Stimulated activated naive CD8-positive, alpha-beta T cell treated with anti-CD3 and anti-CD28 coated beads, Interleukin-15, Interleukin-2, amounts not matched to agents 100 ng/mL and 50 ng/mL, for 24 hours (primary cell): ENCODE results near the gene KIAA1586.
"Not testable (repeated sequence)": the region's sequence is repeated elsewhere in the genome, so short reads cannot be mapped to it uniquely, and the experiment has no call there.

Experiments
- H3K27ac Mint-ChIP-seq: one replicate; pipeline ENCODE4 v1.8.0; 2021; ENCODE audit warnings: mild to moderate bottlenecking, mixed read lengths
- H3K27me3 Mint-ChIP-seq: one replicate; pipeline ENCODE4 v1.8.0; 2021; ENCODE audit warnings: mixed read lengths
- H3K36me3 Mint-ChIP-seq: one replicate; pipeline ENCODE4 v1.8.0; 2021; ENCODE audit warnings: low read depth, mixed read lengths
- H3K4me1 Mint-ChIP-seq: one replicate; pipeline ENCODE4 v1.8.0; 2021; ENCODE audit warnings: low read depth, mixed read lengths
- H3K4me3 Mint-ChIP-seq: one replicate; pipeline ENCODE4 v1.8.0; 2021; ENCODE audit warnings: mild to moderate bottlenecking, mixed read lengths
- H3K9me3 Mint-ChIP-seq: one replicate; pipeline ENCODE4 v1.8.0; 2021; ENCODE audit warnings: mixed read lengths

The KIAA1586 gene

GRCh38 chr6:57026001-57026400, 20.5 kb upstream of the KIAA1586 start:
- Mint-ChIP-seq H3K27me3 (peaks cover 16% of the 10 kb centered on the region), H3K36me3 (no peaks in the 10 kb centered on the region), H3K9me3 (peaks cover 16% of the 10 kb centered on the region), H3K4me3 (no peak overlapping the region), H3K4me1 (no peaks in the 10 kb centered on the region), H3K27ac (no peak overlapping the region)

GRCh38 chr6:57027301-57027700, 19.2 kb upstream of the KIAA1586 start:
- no peaks in the 10 kb centered on the region for H3K4me1 Mint-ChIP-seq
- no peaks in the 10 kb centered on the region for H3K36me3 Mint-ChIP-seq
- H3K9me3 Mint-ChIP-seq = peaks cover 16% of the 10 kb centered on the region
- H3K27ac Mint-ChIP-seq = no peak overlapping the region
- H3K27me3 Mint-ChIP-seq = peaks cover 21% of the 10 kb centered on the region
- no peak overlapping the region for H3K4me3 Mint-ChIP-seq

- H3K36me3 Mint-ChIP-seq = no peaks in the 10 kb centered on the region
- H3K27ac Mint-ChIP-seq = no peak overlapping the region
- peaks cover 15% of the 10 kb centered on the region for H3K9me3 Mint-ChIP-seq
- H3K4me3 Mint-ChIP-seq = no peak overlapping the region
- no peaks in the 10 kb centered on the region for H3K4me1 Mint-ChIP-seq
- peaks cover 21% of the 10 kb centered on the region for H3K27me3 Mint-ChIP-seq
Observed at GRCh38 chr6:57029213-57029612, 17.3 kb upstream of the KIAA1586 start.

GRCh38 chr6:57033228-57033627, 13.3 kb upstream of the KIAA1586 start:
- H3K4me3 Mint-ChIP-seq = no peak overlapping the region
- H3K4me1 Mint-ChIP-seq = no peaks in the 10 kb centered on the region
- H3K9me3 Mint-ChIP-seq = no peaks in the 10 kb centered on the region

GRCh38 chr6:57035549-57035948, 10.9 kb upstream of the KIAA1586 start:
- Mint-ChIP-seq H3K4me3 (no peak overlapping the region), H3K4me1 (no peaks in the 10 kb centered on the region), H3K36me3 (no peaks in the 10 kb centered on the region), H3K27me3 (peaks cover 32% of the 10 kb centered on the region), H3K9me3 (no peaks in the 10 kb centered on the region), H3K27ac (no peak overlapping the region)

More at GRCh38 chr6:57033228-57033627, 13.3 kb upstream of the KIAA1586 start:
- H3K27ac Mint-ChIP-seq = no peak overlapping the region
- peaks cover 26% of the 10 kb centered on the region for H3K27me3 Mint-ChIP-seq
- no peaks in the 10 kb centered on the region for H3K36me3 Mint-ChIP-seq

- peaks cover 44% of the 10 kb centered on the region for H3K27me3 Mint-ChIP-seq
- no peak overlapping the region for H3K4me3 Mint-ChIP-seq
- no peaks in the 10 kb centered on the region for H3K9me3 Mint-ChIP-seq
- H3K36me3 Mint-ChIP-seq = no peaks in the 10 kb centered on the region
- H3K27ac Mint-ChIP-seq = no peak overlapping the region
- H3K4me1 Mint-ChIP-seq = no peaks in the 10 kb centered on the region
Observed at GRCh38 chr6:57038906-57039305, 7.6 kb upstream of the KIAA1586 start.

- no peak overlapping the region for H3K27ac Mint-ChIP-seq
- H3K27me3 Mint-ChIP-seq = peaks cover 51% of the 10 kb centered on the region
- no peaks in the 10 kb centered on the region for H3K36me3 Mint-ChIP-seq
- H3K4me3 Mint-ChIP-seq = no peak overlapping the region
- H3K4me1 Mint-ChIP-seq = no peaks in the 10 kb centered on the region
- no peaks in the 10 kb centered on the region for H3K9me3 Mint-ChIP-seq
Observed at GRCh38 chr6:57040011-57040410, 6.5 kb upstream of the KIAA1586 start.

GRCh38 chr6:57044061-57044460, 2.4 kb upstream of the KIAA1586 start:
- peaks cover 11% of the 10 kb centered on the region for H3K36me3 Mint-ChIP-seq
- H3K27me3 Mint-ChIP-seq = peaks cover 44% of the 10 kb centered on the region
- not testable (repeated sequence) for H3K9me3 Mint-ChIP-seq, H3K4me3 Mint-ChIP-seq, H3K27ac Mint-ChIP-seq
- H3K4me1 Mint-ChIP-seq = peaks cover 17% of the 10 kb centered on the region

- Mint-ChIP-seq H3K4me1 (peaks cover 22% of the 10 kb centered on the region), H3K27ac (no peak overlapping the region), H3K27me3 (peaks cover 42% of the 10 kb centered on the region), H3K4me3 (no peak overlapping the region), H3K36me3 (peaks cover 16% of the 10 kb centered on the region), H3K9me3 (no peaks in the 10 kb centered on the region)
Observed at GRCh38 chr6:57044568-57044967, 1.9 kb upstream of the KIAA1586 start.

- not testable (repeated sequence) for H3K4me3 Mint-ChIP-seq, H3K9me3 Mint-ChIP-seq, H3K27ac Mint-ChIP-seq
- peaks cover 36% of the 10 kb centered on the region for H3K36me3 Mint-ChIP-seq
- peaks cover 28% of the 10 kb centered on the region for H3K27me3 Mint-ChIP-seq
- peaks cover 25% of the 10 kb centered on the region for H3K4me1 Mint-ChIP-seq
Observed at GRCh38 chr6:57047257-57047585, 728 bp downstream of the KIAA1586 start.

- Mint-ChIP-seq H3K27ac (peak overlapping the region; percentile 52), H3K27me3 (peaks cover 27% of the 10 kb centered on the region), H3K36me3 (peaks cover 39% of the 10 kb centered on the region), H3K4me1 (peaks cover 25% of the 10 kb centered on the region), H3K4me3 (peak overlapping the region; percentile 80)
- H3K9me3 Mint-ChIP-seq = not testable (repeated sequence)
Observed at GRCh38 chr6:57047859-57048258, 1.4 kb downstream of the KIAA1586 start.

GRCh38 chr6:57048577-57048976, 2.1 kb downstream of the KIAA1586 start:
- H3K27me3 Mint-ChIP-seq = peaks cover 23% of the 10 kb centered on the region
- H3K36me3 Mint-ChIP-seq = peaks cover 46% of the 10 kb centered on the region
- H3K9me3 Mint-ChIP-seq = no peaks in the 10 kb centered on the region
- H3K4me3 Mint-ChIP-seq = peak overlapping the region; percentile 80
- H3K27ac Mint-ChIP-seq = peak overlapping the region; percentile 4
- peaks cover 25% of the 10 kb centered on the region for H3K4me1 Mint-ChIP-seq

GRCh38 chr6:57063847-57064246, 17.4 kb downstream of the KIAA1586 start:
- no peaks in the 10 kb centered on the region for H3K9me3 Mint-ChIP-seq
- H3K36me3 Mint-ChIP-seq = peaks cover 45% of the 10 kb centered on the region
- H3K4me1 Mint-ChIP-seq = no peaks in the 10 kb centered on the region
- H3K27me3 Mint-ChIP-seq = no peaks in the 10 kb centered on the region
- H3K27ac Mint-ChIP-seq = no peak overlapping the region
- H3K4me3 Mint-ChIP-seq = no peak overlapping the region

GRCh38 chr6:57064809-57065208, 18.3 kb downstream of the KIAA1586 start:
- H3K27ac Mint-ChIP-seq = no peak overlapping the region

GRCh38 chr6:57068061-57068460, 21.6 kb downstream of the KIAA1586 start:
- no peaks in the 10 kb centered on the region for H3K27me3 Mint-ChIP-seq
- H3K9me3 Mint-ChIP-seq = no peaks in the 10 kb centered on the region
- H3K36me3 Mint-ChIP-seq = peaks cover 19% of the 10 kb centered on the region
- no peak overlapping the region for H3K27ac Mint-ChIP-seq
- H3K4me3 Mint-ChIP-seq = no peak overlapping the region
- H3K4me1 Mint-ChIP-seq = no peaks in the 10 kb centered on the region

More at GRCh38 chr6:57064809-57065208, 18.3 kb downstream of the KIAA1586 start:
- Mint-ChIP-seq H3K4me1 (no peaks in the 10 kb centered on the region), H3K4me3 (no peak overlapping the region), H3K36me3 (peaks cover 38% of the 10 kb centered on the region), H3K9me3 (no peaks in the 10 kb centered on the region), H3K27me3 (no peaks in the 10 kb centered on the region)

GRCh38 chr6:57069228-57069627, 22.7 kb downstream of the KIAA1586 start:
- peaks cover 19% of the 10 kb centered on the region for H3K36me3 Mint-ChIP-seq
- no peaks in the 10 kb centered on the region for H3K27me3 Mint-ChIP-seq
- no peaks in the 10 kb centered on the region for H3K9me3 Mint-ChIP-seq
- no peak overlapping the region for H3K27ac Mint-ChIP-seq
- H3K4me3 Mint-ChIP-seq = no peak overlapping the region
- H3K4me1 Mint-ChIP-seq = no peaks in the 10 kb centered on the region
